ENCODE results near the gene S1PR1. TPM values are rescaled to one million over a fixed set of nuclear protein-coding genes. Genes with fewer than 3 reads are reported as not detected.

The S1PR1 gene
- total RNA-seq, 4 donors from 2014 or later: 2.8 to 31.1 (median 10.3) TPM

- intact Hi-C loops (cut with DNase I): no loop called here
- WGBS, 2 donors: 61 to 73% methylated on average over 6 of the region's 6 CpGs
Observed at GRCh38 chr1:101247404-101248287, 10.8 kb downstream of the S1PR1 start.

GRCh38 chr1:101250222-101250621 lies 13.4 kb downstream of the S1PR1 start:
- DNase-seq: no peak
- intact Hi-C loops (cut with DNase I): no loop called here
- no peak for TF ChIP-seq POLR2A (IDR thresholded peaks at IDR 0.05)
- no peak for TF ChIP-seq CTCF (IDR thresholded peaks at IDR 0.05)
- H3K4me3 ChIP-seq: no peak overlapping the region
- no peak overlapping the region for H3K27ac ChIP-seq
- H3K4me1 ChIP-seq: no peaks in the 10 kb centered on the region
- H3K9me3 ChIP-seq: no peaks in the 10 kb centered on the region
- H3K36me3 ChIP-seq: no peaks in the 10 kb centered on the region
- H3K27me3 ChIP-seq: peaks cover 0 to 3% (median 0%) of the 10 kb centered on the region in 4 donors
- WGBS, 2 donors: 46 to 77% methylated on average over 3 of the region's 3 CpGs

More at GRCh38 chr1:101247404-101248287, 10.8 kb downstream of the S1PR1 start:
- DNase-seq: no peak
- no peaks in the 10 kb centered on the region for H3K9me3 ChIP-seq
- no peak overlapping the region for H3K4me3 ChIP-seq
- H3K27me3 ChIP-seq: peaks cover 0 to 3% (median 0%) of the 10 kb centered on the region in 4 donors
- H3K27ac ChIP-seq: no peak overlapping the region
- no peaks in the 10 kb centered on the region for H3K4me1 ChIP-seq
- TF ChIP-seq POLR2A (IDR thresholded peaks at IDR 0.05) (no peak), CTCF (IDR thresholded peaks at IDR 0.05) (no peak)
- no peaks in the 10 kb centered on the region for H3K36me3 ChIP-seq

- Histone ChIP-seq H3K27me3 (peaks cover 0 to 3% (median 0%) of the 10 kb centered on the region in 4 donors), H3K36me3 (no peaks in the 10 kb centered on the region), H3K4me1 (no peaks in the 10 kb centered on the region), H3K27ac (no peak overlapping the region), H3K4me3 (no peak overlapping the region), H3K9me3 (no peaks in the 10 kb centered on the region)
- WGBS, 2 donors: 26 to 30% methylated on average over 5 of the region's 5 CpGs
- no peak for TF ChIP-seq CTCF (IDR thresholded peaks at IDR 0.05)
- TF ChIP-seq POLR2A (IDR thresholded peaks at IDR 0.05): no peak
- intact Hi-C loops (cut with DNase I): no loop called here
- no peak for DNase-seq
Observed at GRCh38 chr1:101250656-101251272, 13.9 kb downstream of the S1PR1 start.

GRCh38 chr1:101251504-101251903 lies 14.7 kb downstream of the S1PR1 start:
- Histone ChIP-seq H3K27ac (no peak overlapping the region), H3K9me3 (no peaks in the 10 kb centered on the region), H3K27me3 (peaks cover 0 to 3% (median 0%) of the 10 kb centered on the region in 4 donors), H3K4me1 (no peaks in the 10 kb centered on the region), H3K4me3 (no peak overlapping the region), H3K36me3 (no peaks in the 10 kb centered on the region)
- intact Hi-C loops (cut with DNase I): no loop called here
- TF ChIP-seq POLR2A (IDR thresholded peaks at IDR 0.05): no peak
- TF ChIP-seq CTCF (IDR thresholded peaks at IDR 0.05): no peak
- no peak for DNase-seq

- WGBS, 2 donors: 64 to 72% methylated on average over 11 of the region's 11 CpGs
- intact Hi-C loops (cut with DNase I): no loop called here
Observed at GRCh38 chr1:101253976-101254674, 17.3 kb downstream of the S1PR1 start.

More at GRCh38 chr1:101253976-101254674, 17.3 kb downstream of the S1PR1 start:
- Histone ChIP-seq H3K27me3 (no peaks in the 10 kb centered on the region), H3K9me3 (no peaks in the 10 kb centered on the region), H3K36me3 (no peaks in the 10 kb centered on the region), H3K4me1 (no peaks in the 10 kb centered on the region), H3K4me3 (no peak overlapping the region), H3K27ac (no peak overlapping the region)
- no peak for DNase-seq
- TF ChIP-seq POLR2A (IDR thresholded peaks at IDR 0.05) (no peak), CTCF (IDR thresholded peaks at IDR 0.05) (no peak)
